HG03565 (cell line): ENCODE results near the gene TLL2.

Experiments used
- ATAC-seq: cut with Tn5 transposase; IDR thresholded peaks from one replicate; pipeline ENCODE4 v1.9.1; 2021; ENCODE audit warnings: mild to moderate bottlenecking, moderate library complexity; ENCODE audit not compliant: unreplicated experiment

Gene TLL2

DNA sequence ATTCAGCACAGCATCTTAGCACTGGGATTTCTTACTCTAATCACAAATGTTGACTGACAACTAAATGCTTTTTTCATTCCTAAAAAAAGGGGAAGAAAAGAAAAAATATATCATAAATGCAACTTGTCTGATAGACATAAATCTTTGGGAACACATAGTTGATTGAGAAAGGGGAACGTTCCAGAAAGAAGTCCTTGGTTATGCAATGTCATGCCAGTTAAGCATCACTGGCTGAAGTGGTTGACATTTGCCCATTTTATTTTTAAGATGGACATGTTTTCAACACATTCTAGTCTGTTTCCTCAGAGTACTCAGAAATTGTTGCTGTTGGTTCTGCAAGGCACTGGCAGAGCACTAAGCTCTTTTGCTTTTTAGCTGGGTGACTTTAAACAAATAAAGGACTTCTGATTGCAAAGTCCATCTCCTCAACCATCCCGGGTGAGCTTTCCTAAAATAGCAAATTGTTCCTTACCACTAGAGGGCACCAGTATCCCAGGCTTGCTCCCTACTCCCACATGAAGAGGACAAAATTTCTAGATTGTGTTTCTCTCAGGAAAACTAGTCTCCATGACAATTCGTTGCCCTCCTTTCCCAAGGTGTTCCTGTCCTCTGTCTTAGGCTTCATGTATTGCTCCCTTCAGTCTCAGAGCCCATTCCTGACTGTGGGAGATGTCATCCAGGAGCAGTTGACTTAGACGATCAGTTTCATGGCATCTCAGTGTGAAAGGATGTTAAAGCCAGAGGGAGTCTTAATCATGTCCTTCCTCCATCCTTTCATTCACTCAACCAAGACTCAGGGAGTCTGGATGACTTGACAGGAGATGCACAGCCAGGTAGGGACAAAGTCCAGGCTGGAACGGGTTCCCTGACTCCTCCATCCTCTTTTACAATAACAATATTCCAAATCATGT is 178.9 kb downstream of the TLL2 start:
- ATAC-seq = no peak

DNA sequence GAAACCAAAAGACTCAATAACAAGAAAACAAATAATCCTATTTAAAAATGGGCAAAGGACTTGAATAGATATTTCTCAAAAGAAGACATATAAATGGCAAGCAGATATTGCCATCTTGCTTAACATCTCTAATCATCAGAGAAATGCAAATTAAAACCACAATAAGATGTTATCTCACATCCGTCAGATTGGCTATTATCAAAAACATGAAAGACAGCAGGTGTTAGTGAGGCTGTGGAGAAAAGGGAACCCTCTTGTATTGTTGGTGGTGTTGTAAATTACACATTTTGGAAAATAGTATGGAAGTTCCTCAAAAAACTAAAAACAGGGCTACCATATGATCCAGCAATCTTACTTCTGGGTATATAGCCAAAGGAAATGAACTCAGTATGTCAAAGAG is 180.6 kb downstream of the TLL2 start:
- ATAC-seq = no peak

DNA sequence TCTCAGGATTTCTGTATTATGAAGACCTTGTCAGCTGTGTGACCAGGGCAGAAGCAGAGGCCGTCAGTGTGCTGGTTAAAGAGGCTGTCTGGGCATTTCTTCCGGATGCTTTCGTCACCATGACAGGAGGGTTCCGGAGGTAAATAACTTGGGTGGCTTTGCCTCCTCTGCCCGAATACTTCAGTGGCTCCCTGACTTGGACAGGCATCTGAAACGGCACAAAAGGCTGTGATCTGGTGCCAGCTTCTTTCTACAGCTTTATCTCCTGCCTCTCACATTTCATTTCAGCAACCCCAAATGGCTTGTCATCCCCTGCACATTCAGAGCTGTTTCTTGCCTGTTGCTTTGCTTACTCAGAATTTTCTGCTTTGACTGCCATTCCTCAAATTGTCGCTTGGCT is 186.3 kb downstream of the TLL2 start:
- no peak for ATAC-seq

DNA sequence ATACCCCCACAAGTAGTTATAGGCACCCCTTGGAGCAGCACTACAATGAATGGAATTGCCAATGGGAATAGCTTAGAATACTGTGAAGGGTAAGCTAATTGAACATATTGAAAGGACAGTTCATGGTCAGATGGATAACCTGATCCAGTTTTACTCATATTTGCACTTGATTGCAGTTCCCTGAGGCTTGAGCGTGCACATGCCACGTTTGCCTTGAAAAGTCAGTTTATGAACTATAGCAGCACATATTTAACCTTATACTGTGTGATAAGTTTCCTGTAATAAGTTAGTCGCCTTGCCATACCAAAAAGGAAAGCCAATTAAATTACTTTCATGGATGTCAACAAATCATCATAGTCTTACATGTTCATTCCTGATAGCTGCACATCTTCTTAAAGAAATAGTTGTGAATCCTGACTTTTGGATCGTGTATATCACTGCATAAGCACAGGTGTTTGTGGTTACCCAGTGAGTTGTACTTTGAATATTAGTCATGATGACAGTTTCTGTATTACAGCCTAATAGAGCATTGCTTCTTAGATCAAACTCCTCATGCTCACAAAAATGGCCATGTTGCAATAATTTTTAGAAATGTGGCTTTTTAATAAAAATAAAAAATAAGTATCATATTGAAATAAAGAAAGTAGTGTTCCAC is 187.9 kb downstream of the TLL2 start:
- peak; percentile 92 for ATAC-seq

DNA sequence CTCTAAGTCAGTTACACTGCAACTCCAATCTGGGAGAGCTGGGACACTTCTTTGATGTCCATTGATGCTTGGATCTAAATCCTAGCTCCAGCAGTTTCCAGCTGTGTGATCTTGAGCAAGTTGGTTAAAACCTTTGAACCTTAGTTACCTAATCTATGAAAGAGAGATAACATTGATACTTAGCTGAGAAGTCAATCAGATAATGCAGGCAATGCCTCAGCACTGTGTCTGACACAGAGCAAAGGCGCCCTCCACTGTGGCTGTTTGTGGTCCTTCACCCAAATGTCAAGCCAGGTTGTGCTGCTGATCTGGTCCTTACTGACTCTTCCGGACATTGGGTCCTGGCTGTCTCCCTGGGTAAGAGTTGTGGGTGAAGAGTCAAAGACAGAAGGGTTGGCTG is 189.3 kb downstream of the TLL2 start:
- no peak for ATAC-seq

DNA sequence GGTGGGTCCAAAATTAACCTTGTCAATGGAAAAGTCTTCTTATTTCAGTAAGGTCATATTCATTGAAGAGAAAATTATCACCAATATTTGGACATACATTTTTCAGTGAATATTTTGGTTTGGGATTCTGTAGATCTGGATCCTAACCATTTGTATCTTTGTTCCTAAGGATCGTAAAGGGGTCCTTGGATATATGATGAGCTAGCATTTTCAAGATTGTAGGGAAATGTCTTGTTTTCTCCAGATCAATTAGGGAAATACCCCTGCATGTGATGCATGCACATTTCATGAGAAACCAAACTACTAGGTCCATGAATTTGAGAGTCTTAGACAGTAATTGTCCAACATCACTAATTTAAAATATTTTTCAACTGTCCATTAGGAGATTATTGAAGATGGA is 191.5 kb downstream of the TLL2 start:
- no peak for ATAC-seq

DNA sequence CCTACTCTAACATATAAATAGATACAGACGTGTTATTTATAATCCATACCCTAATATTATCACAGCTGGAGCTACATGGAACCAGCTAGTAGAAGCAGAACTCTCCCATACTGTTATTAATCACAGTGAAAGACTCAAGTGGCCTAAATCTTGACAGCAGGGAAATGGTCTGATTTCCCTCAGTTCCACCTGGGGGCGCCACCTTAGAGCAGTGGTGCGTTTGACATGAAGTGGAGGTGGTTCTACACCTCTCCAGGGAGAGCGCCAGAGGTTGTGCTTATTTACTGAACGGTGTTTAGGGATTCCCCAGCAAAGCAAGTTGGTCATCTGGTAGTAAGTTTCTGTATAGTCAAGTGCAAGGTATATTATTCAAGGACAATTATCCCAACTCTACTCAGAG is 191.9 kb downstream of the TLL2 start:
- ATAC-seq = no peak

DNA sequence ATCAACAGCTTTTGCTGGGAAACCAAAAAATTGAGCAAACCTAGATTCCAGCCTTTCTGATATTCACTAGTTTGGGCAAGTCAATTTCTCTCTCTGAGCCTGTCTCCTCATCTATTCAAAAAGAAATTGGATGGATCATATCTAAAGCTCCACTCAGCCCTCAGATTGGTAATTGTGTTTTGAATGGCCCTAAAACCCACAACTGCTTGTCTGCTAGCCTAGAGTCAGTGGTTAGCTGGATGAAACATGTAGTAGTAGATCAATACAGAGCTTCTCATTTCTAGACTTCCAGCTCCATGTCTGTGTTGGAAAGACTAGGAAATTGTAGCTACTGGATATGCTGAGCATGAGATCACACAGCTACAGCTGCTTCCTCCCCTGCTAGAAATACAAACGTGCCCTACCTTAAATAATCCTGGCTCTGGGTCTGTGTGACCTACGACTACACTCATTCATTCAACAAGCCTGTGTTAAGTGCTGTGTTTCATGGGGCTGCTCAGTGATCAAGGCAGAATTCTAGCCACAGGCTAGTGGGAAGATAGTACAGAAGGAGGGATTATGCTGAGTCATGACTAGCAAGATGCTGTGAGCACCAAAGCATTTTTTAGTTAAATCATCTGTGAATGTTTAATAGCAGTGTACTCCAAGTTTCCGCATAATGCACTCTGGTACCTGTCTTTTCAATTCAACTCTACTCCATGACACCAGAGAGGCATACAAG is 193.8 kb downstream of the TLL2 start:
- ATAC-seq = no peak

DNA sequence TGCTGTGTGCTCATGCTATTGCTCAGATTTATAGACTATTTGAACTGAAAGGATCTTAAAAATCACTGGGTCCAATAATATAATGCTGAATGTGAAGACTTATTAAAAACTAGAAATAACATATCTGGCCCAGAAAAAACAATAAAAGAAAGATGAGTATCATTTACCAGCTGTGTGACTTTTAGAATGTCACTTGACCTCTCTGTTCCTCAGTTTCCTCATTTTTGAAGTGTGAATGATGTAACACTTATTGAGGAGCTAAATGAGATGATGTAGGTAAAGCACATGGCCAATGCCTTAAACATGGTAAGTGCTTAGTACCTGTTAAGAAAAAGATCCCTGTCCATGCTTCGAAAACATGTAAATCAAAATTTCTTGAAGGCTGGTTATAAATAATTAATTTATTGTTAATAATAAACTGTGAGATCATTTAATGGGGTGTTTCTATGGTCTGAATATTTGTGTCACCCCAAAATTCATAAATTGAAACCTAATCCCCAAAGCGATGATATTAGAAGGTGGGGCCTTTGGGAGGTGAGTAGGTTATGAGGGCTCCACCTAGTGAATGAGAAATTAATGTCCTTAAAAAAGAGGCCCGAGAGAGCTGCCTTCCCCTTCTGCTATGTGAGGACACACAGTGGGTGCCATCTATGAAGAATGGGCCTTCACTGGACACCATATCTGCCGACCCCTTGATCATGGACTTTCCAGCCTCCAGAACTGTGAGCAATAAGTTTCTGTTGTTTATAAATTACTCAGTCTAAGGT is 196.5 kb downstream of the TLL2 start:
- ATAC-seq = no peak
